ENCODE data around the gene TMEM45B.
A peak's percentile ranks its signal among the peaks of the same experiment; 100 is the strongest.
"Not testable (repeated sequence)": the region's sequence is repeated elsewhere in the genome, so short reads cannot be mapped to it uniquely, and the experiment has no call there.

TMEM45B gene

DNA sequence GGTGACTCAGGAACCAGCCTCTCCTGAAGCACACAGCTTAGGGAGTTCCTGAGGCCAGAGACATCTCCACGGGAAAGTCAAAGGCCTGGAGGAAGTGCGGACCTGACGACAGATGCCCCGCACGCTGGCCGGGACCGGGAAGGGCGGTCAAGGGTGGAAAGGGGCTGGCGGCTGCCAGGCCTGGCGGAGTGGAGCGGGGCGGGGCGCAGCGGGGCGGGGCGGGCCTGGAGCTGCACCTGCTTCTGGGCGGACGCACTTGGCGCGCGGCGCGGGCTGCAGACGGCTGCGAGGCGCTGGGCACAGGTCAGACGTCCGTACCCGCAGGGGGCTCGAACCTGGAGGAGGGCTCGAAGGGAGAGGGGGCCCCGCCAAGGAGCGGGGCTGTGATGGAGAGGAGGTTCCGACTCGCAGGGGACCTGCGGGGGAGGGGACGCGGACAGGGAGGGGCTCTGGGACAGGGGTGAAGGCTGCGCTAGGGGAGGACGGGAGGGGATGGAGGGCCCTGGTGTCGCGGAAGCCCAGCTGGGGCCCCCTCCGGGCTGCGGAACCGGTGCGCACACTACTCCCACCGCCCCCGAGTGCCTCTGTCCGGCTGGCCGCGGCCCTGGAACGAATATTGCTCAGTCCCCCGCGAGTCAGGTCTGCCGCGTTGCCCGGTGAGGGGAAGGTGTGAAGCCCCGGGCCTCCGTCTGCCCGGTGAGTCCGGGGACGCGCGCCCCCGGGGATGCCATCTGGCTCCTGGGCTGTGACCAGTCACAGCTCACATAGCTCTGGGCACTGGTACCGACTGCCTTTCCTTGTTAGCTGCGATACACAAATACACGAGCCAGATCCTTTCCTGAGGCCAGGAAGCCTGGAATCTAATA lies at the start of gene TMEM45B:
TSS of gene TMEM45B (plus strand) at position 253 of the 866 bp plus-strand sequence. CDS start 36,635 bp downstream, outside the sequence.
- no peak within 1 kb of the TSS for H3K9ac ChIP-seq (ENCODE audit: low read depth, low read length)
- H3K9me3 ChIP-seq (ENCODE audit: control insufficient read depth, insufficient read depth, low read length) = no peaks in the 10 kb centered on the region
- no peaks in the 10 kb centered on the region for H3K4me1 ChIP-seq (ENCODE audit: control insufficient read depth, insufficient read depth, low read length)
- peaks cover 43% of the 10 kb centered on the region for H3K27me3 ChIP-seq (ENCODE audit: control insufficient read depth, insufficient read depth, low read length)
- H3K4me3 ChIP-seq (ENCODE audit: low read depth, low read length) = peak within 1 kb of the TSS; percentile 66
- H3K36me3 ChIP-seq (ENCODE audit: control insufficient read depth, insufficient read depth, low read length) = no peaks in the 10 kb centered on the region

- no peak overlapping the region for H3K4me3 ChIP-seq (ENCODE audit: low read depth, low read length)
- no peaks in the 10 kb centered on the region for H3K9me3 ChIP-seq (ENCODE audit: control insufficient read depth, insufficient read depth, low read length)
- H3K36me3 ChIP-seq (ENCODE audit: control insufficient read depth, insufficient read depth, low read length) = no peaks in the 10 kb centered on the region
- H3K4me1 ChIP-seq (ENCODE audit: control insufficient read depth, insufficient read depth, low read length) = peaks cover 3% of the 10 kb centered on the region
- H3K27me3 ChIP-seq (ENCODE audit: control insufficient read depth, insufficient read depth, low read length) = no peaks in the 10 kb centered on the region
- no peak overlapping the region for H3K9ac ChIP-seq (ENCODE audit: low read depth, low read length)
These were observed 48.6 kb upstream of the TMEM45B start for GRCh38 chr11:129766898-129767604.

DNA sequence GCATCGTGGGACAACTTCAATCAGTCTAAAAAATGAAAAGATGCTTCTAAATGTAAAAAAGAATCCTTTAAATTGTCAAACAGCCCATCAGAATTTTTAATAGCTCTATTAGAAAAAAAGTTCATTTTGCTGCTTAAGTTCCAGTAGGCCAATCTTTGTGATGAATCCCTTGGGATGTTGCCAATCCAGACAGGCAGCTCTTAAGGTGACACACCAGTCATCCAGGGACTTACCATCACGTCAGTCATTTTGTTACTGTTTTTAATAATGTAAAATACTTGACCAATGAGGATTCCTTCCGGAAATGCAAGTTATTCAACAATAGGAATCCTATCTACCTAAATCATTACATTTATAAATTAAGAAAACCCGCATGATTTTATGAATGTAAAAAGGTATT lies 47.8 kb upstream of the TMEM45B start:
- no peak overlapping the region for H3K4me3 ChIP-seq (ENCODE audit: low read depth, low read length)
- H3K27me3 ChIP-seq (ENCODE audit: control insufficient read depth, insufficient read depth, low read length) = no peaks in the 10 kb centered on the region
- peaks cover 3% of the 10 kb centered on the region for H3K4me1 ChIP-seq (ENCODE audit: control insufficient read depth, insufficient read depth, low read length)
- H3K9ac ChIP-seq (ENCODE audit: low read depth, low read length) = no peak overlapping the region
- H3K9me3 ChIP-seq (ENCODE audit: control insufficient read depth, insufficient read depth, low read length) = no peaks in the 10 kb centered on the region
- no peaks in the 10 kb centered on the region for H3K36me3 ChIP-seq (ENCODE audit: control insufficient read depth, insufficient read depth, low read length)

DNA sequence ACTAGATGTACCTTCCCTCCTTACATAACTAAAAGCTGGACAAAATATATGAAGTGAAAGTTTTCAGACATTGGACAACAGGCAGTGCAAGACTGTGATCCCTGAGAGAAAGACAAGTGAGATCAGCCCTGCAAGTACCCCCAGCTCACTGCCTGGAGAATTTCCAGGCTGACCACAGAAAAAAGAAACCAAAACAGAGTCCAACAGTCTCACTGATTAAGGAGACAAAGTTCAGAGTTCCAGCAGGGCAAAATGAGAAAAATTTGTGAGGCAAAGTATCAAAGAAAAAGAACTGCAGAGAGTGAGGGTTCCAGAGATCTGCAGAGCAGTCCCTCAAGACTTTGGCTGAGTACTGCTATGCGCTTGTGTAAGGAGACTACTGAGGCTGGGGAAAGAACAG lies 47.3 kb upstream of the TMEM45B start:
- no peaks in the 10 kb centered on the region for H3K27me3 ChIP-seq (ENCODE audit: control insufficient read depth, insufficient read depth, low read length)
- H3K4me3 ChIP-seq (ENCODE audit: low read depth, low read length) = no peak overlapping the region
- H3K9me3 ChIP-seq (ENCODE audit: control insufficient read depth, insufficient read depth, low read length) = no peaks in the 10 kb centered on the region
- H3K4me1 ChIP-seq (ENCODE audit: control insufficient read depth, insufficient read depth, low read length) = peaks cover 3% of the 10 kb centered on the region
- H3K9ac ChIP-seq (ENCODE audit: low read depth, low read length) = no peak overlapping the region
- no peaks in the 10 kb centered on the region for H3K36me3 ChIP-seq (ENCODE audit: control insufficient read depth, insufficient read depth, low read length)

DNA sequence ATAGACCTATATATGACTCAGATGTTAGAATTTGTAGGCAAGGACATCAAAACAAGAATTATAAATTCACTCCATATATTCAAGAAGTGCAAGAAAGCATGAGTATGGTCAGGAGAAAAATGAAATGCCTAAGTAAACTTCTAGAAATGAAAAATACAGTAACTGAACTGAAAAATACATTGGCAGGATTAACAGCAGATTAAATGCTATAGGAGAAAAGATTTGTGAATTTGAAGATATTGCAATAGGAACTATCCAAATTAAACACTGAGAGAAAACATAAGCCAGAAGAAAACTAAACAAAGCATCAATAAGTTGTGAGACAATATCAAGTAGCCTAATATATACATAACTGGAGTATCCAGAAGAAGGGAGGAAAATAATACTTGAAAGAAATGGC lies 46.6 kb upstream of the TMEM45B start:
- H3K9ac ChIP-seq (ENCODE audit: low read depth, low read length) = no peak overlapping the region
- no peaks in the 10 kb centered on the region for H3K9me3 ChIP-seq (ENCODE audit: control insufficient read depth, insufficient read depth, low read length)
- H3K27me3 ChIP-seq (ENCODE audit: control insufficient read depth, insufficient read depth, low read length) = no peaks in the 10 kb centered on the region
- peaks cover 3% of the 10 kb centered on the region for H3K4me1 ChIP-seq (ENCODE audit: control insufficient read depth, insufficient read depth, low read length)
- no peaks in the 10 kb centered on the region for H3K36me3 ChIP-seq (ENCODE audit: control insufficient read depth, insufficient read depth, low read length)
- H3K4me3 ChIP-seq (ENCODE audit: low read depth, low read length) = no peak overlapping the region

DNA sequence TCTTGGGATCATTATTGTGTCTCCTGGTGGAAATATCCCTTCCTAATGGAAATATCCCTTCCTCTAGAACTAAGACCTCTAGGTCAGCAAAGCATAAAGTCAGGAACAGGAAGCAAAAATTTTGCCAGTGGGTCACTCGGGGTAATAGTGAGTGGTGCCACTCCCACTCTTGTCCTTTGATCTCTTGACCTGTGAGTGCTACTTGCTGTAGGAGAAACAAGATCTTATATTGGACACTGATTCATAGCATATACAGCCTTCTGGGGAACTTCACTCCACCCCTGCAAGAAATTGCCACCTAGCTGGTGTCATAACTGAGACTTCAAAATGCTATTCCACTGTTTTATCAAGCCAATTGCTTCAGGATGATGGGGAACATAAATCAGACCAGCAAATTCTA lies 44.7 kb upstream of the TMEM45B start:
- Histone ChIP-seq H3K27me3 (ENCODE audit: control insufficient read depth, insufficient read depth, low read length) (no peaks in the 10 kb centered on the region), H3K9me3 (ENCODE audit: control insufficient read depth, insufficient read depth, low read length) (no peaks in the 10 kb centered on the region), H3K4me3 (ENCODE audit: low read depth, low read length) (no peak overlapping the region), H3K9ac (ENCODE audit: low read depth, low read length) (no peak overlapping the region), H3K4me1 (ENCODE audit: control insufficient read depth, insufficient read depth, low read length) (peaks cover 3% of the 10 kb centered on the region), H3K36me3 (ENCODE audit: control insufficient read depth, insufficient read depth, low read length) (no peaks in the 10 kb centered on the region)

DNA sequence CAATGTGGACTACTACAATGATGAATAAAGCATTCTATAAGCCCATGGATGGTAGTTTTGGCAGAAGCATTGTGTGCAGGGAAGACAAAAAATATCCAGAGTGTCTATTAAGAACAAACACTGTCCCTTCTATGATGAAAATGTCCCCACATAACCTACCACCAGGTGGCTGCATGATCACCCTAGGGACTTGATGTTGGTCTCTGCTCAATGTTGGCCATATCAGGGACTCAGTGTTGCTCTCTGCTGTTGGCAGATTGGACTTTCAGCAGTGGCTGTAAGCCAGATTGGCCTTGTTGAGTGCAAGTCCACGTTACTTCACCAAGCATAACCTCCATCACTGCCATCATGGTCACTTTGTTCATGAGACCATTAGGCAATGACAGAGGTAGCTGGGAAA lies 44.2 kb upstream of the TMEM45B start:
- not testable (repeated sequence) for H3K4me3 ChIP-seq (ENCODE audit: low read depth, low read length); H3K36me3 ChIP-seq (ENCODE audit: control insufficient read depth, insufficient read depth, low read length); H3K27me3 ChIP-seq (ENCODE audit: control insufficient read depth, insufficient read depth, low read length); H3K4me1 ChIP-seq (ENCODE audit: control insufficient read depth, insufficient read depth, low read length); H3K9ac ChIP-seq (ENCODE audit: low read depth, low read length); H3K9me3 ChIP-seq (ENCODE audit: control insufficient read depth, insufficient read depth, low read length)

DNA sequence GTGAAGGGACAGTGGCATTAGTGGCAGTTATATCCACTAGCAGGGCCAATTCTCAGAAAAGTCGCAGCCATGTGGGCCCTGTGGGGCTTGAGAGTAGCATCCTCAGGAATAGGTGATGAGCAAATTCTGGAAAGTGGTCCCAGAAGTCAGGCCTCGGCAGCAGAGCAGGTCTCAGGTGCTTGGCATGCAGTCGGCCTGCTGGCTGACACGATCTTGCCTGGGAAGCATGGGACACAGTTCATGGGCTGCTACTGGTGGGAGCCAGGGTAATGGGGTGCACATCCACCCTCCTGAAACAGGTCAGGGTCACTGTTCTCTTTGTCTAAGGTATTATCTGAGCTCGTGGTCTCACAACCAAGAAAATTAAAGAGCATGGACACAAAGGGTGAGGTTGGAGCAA lies 36.8 kb upstream of the TMEM45B start:
- Histone ChIP-seq H3K27me3 (ENCODE audit: control insufficient read depth, insufficient read depth, low read length) (no peaks in the 10 kb centered on the region), H3K9ac (ENCODE audit: low read depth, low read length) (no peak overlapping the region), H3K9me3 (ENCODE audit: control insufficient read depth, insufficient read depth, low read length) (no peaks in the 10 kb centered on the region), H3K4me1 (ENCODE audit: control insufficient read depth, insufficient read depth, low read length) (no peaks in the 10 kb centered on the region), H3K36me3 (ENCODE audit: control insufficient read depth, insufficient read depth, low read length) (no peaks in the 10 kb centered on the region), H3K4me3 (ENCODE audit: low read depth, low read length) (no peak overlapping the region)

DNA sequence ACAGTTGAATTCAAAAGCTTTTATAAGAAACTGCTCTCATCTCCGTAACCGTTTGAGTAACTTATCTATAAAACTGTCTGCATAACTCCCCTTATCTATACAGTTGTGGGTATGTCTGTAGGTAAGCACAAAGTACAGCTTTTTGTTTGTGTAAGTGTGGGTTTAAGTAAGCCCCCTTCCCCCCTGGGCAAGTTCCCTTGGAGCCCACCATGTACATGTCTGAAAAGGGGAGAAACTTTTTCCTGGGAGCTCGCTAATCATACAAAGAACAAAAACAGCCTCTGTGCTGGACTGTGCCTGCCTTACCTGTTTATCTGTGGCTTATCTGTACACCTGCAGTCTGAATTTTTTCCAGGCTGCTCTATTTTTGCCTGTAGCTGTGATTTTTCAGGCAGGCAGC lies 36.3 kb upstream of the TMEM45B start:
- Histone ChIP-seq H3K36me3 (ENCODE audit: control insufficient read depth, insufficient read depth, low read length) (no peaks in the 10 kb centered on the region), H3K4me3 (ENCODE audit: low read depth, low read length) (no peak overlapping the region), H3K9me3 (ENCODE audit: control insufficient read depth, insufficient read depth, low read length) (no peaks in the 10 kb centered on the region), H3K27me3 (ENCODE audit: control insufficient read depth, insufficient read depth, low read length) (no peaks in the 10 kb centered on the region), H3K4me1 (ENCODE audit: control insufficient read depth, insufficient read depth, low read length) (no peaks in the 10 kb centered on the region), H3K9ac (ENCODE audit: low read depth, low read length) (no peak overlapping the region)

DNA sequence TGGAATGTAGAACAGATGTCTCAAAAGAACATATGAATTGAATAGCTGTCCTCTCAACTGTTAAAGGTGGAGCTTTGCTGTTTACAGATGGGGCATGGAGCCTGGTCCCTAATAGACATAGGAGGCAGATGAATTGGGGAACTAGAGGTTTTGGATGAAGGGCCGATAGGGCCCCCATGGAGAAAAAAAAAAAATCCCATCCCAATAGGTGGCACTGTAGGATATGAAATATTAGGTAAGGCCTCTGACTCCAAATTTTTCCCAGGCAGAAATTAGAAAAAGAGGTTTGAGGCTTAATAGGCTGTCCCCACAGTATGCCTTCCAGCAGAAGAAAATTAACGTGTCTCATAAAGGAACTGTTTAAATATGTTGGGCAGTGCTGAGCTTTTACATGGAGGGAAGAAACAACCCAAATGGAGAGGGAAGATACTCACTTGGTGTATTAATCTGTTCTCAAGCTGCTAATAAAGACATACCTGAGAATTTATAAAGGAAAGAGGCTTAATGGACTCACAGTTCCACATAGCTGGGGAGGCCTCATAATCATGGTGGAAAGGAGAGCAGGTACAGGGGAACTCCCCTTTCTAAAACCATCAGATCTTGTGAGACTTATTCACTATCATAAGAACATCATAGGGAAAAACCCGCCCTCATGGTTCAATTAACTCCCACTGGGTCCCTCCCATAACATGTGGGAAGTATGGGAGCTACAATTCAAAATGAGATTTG lies 30.1 kb upstream of the TMEM45B start:
- Histone ChIP-seq H3K27me3 (ENCODE audit: control insufficient read depth, insufficient read depth, low read length) (no peaks in the 10 kb centered on the region), H3K4me1 (ENCODE audit: control insufficient read depth, insufficient read depth, low read length) (no peaks in the 10 kb centered on the region), H3K4me3 (ENCODE audit: low read depth, low read length) (no peak overlapping the region), H3K9ac (ENCODE audit: low read depth, low read length) (no peak overlapping the region), H3K36me3 (ENCODE audit: control insufficient read depth, insufficient read depth, low read length) (no peaks in the 10 kb centered on the region), H3K9me3 (ENCODE audit: control insufficient read depth, insufficient read depth, low read length) (no peaks in the 10 kb centered on the region)

DNA sequence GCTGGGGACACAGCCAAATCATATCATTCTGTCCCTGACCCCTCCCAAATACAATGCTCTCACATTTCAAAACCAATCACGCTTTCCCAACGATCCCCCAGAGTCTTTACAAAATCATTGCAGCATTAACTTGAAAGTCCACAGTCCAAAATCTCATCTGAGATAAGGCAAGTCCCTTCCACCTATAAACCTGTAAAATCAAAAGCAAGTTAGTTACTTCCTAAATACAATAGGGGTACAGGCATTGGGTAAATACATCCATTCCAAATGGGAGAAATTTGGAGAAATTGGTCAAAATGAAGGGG lies 29.6 kb upstream of the TMEM45B start:
- not testable (repeated sequence) for H3K36me3 ChIP-seq (ENCODE audit: control insufficient read depth, insufficient read depth, low read length); H3K9me3 ChIP-seq (ENCODE audit: control insufficient read depth, insufficient read depth, low read length); H3K9ac ChIP-seq (ENCODE audit: low read depth, low read length); H3K4me3 ChIP-seq (ENCODE audit: low read depth, low read length); H3K4me1 ChIP-seq (ENCODE audit: control insufficient read depth, insufficient read depth, low read length); H3K27me3 ChIP-seq (ENCODE audit: control insufficient read depth, insufficient read depth, low read length)

All from iPS-15b (cell line).